Nephron (organoid): ENCODE results near the gene FAM20C.

Experiments
- H3K27ac Mint-ChIP-seq, 3 experiments: 2 replicates each; pipeline ENCODE4 v1.8.0; 2020; ENCODE audit warnings: mixed read lengths in 3 of 3, mild to moderate bottlenecking in 2 of 3, moderate library complexity in 1 of 3
- H3K27me3 Mint-ChIP-seq: 2 replicates; pipeline ENCODE4 v1.8.0; 2021; ENCODE audit warnings: low read depth, mild to moderate bottlenecking, moderate library complexity, mixed read lengths
- H3K36me3 Mint-ChIP-seq: 2 replicates; pipeline ENCODE4 v1.8.0; 2020; ENCODE audit warnings: low read depth, mixed read lengths
- H3K4me1 Mint-ChIP-seq: 2 replicates; pipeline ENCODE4 v1.8.0; 2020; ENCODE audit warnings: mixed read lengths
- H3K4me3 Mint-ChIP-seq, 3 experiments: 2 replicates each; pipeline ENCODE4 v1.8.0; 2020; ENCODE audit warnings: mild to moderate bottlenecking in 3 of 3, mixed read lengths in 3 of 3, moderate library complexity in 2 of 3
- H3K9me3 Mint-ChIP-seq: 2 replicates; pipeline ENCODE4 v1.8.0; 2020; ENCODE audit warnings: mixed read lengths
- CTCF ChIP-seq, 3 experiments: fragments of 200-600 bp; sonication (generic); IDR thresholded peaks; one replicate each; pipeline ENCODE4 v1.5.0; 2021; ENCODE audit warnings: antibody characterized with exemption in 3 of 3; ENCODE audit not compliant: unreplicated experiment in 3 of 3

The FAM20C gene

GRCh38 chr7:207418-208129 lies 15.2 kb downstream of the FAM20C start:
- H3K27ac Mint-ChIP-seq = peak overlapping the region in 1 of 3 experiments; percentile 38
- peaks cover 50% of the 10 kb centered on the region for H3K36me3 Mint-ChIP-seq
- no peak overlapping the region for H3K4me3 Mint-ChIP-seq
- H3K9me3 Mint-ChIP-seq = no peaks in the 10 kb centered on the region
- peaks cover 15% of the 10 kb centered on the region for H3K4me1 Mint-ChIP-seq
- peaks cover 4% of the 10 kb centered on the region for H3K27me3 Mint-ChIP-seq
- TF ChIP-seq CTCF (IDR thresholded peaks at IDR 0.05; ENCODE audit: unreplicated experiment in 3 of 3) = peak; percentile 33 to 46 (median 43)

- peak overlapping the region in 1 of 3 experiments; percentile 38 for H3K27ac Mint-ChIP-seq
- peaks cover 22% of the 10 kb centered on the region for H3K4me1 Mint-ChIP-seq
- peaks cover 4% of the 10 kb centered on the region for H3K27me3 Mint-ChIP-seq
- H3K9me3 Mint-ChIP-seq = no peaks in the 10 kb centered on the region
- H3K4me3 Mint-ChIP-seq = no peak overlapping the region
- peaks cover 53% of the 10 kb centered on the region for H3K36me3 Mint-ChIP-seq
- no peak for TF ChIP-seq CTCF (IDR thresholded peaks at IDR 0.05; ENCODE audit: unreplicated experiment in 3 of 3)
Observed at GRCh38 chr7:208130-208673, 15.8 kb downstream of the FAM20C start.

GRCh38 chr7:208816-209215 lies 16.4 kb downstream of the FAM20C start:
- Mint-ChIP-seq H3K27ac (peak overlapping the region in 1 of 3 experiments; percentile 38), H3K4me3 (no peak overlapping the region), H3K36me3 (peaks cover 53% of the 10 kb centered on the region), H3K27me3 (peaks cover 4% of the 10 kb centered on the region), H3K9me3 (no peaks in the 10 kb centered on the region), H3K4me1 (peaks cover 25% of the 10 kb centered on the region)
- no peak for TF ChIP-seq CTCF (IDR thresholded peaks at IDR 0.05; ENCODE audit: unreplicated experiment in 3 of 3)

GRCh38 chr7:209416-209815 lies 17.0 kb downstream of the FAM20C start:
- Mint-ChIP-seq H3K9me3 (no peaks in the 10 kb centered on the region), H3K4me3 (no peak overlapping the region), H3K27me3 (peaks cover 4% of the 10 kb centered on the region), H3K27ac (peak overlapping the region in 1 of 3 experiments; percentile 39), H3K36me3 (peaks cover 50% of the 10 kb centered on the region), H3K4me1 (peaks cover 29% of the 10 kb centered on the region)
- TF ChIP-seq CTCF (IDR thresholded peaks at IDR 0.05; ENCODE audit: unreplicated experiment in 3 of 3) = no peak

GRCh38 chr7:209906-210305 lies 17.5 kb downstream of the FAM20C start:
- Mint-ChIP-seq H3K27me3 (peaks cover 4% of the 10 kb centered on the region), H3K9me3 (no peaks in the 10 kb centered on the region), H3K27ac (peak overlapping the region in 1 of 3 experiments; percentile 39), H3K36me3 (peaks cover 49% of the 10 kb centered on the region), H3K4me1 (peaks cover 30% of the 10 kb centered on the region), H3K4me3 (no peak overlapping the region)
- TF ChIP-seq CTCF (IDR thresholded peaks at IDR 0.05; ENCODE audit: unreplicated experiment in 3 of 3) = no peak
